Spleen (tissue), 7 donors: ENCODE measurements around the gene PPP1R1B.

Experiments used
- CTCF ChIP-seq, 11 experiments: fragments of 200-600 bp in 7 of 11; fragments of 450-650 bp in 4 of 11; sonication (generic) in 4 of 11; IDR thresholded peaks in 8 of 11; conservative IDR thresholded peaks in 3 of 11; 1 replicate in 7 of 11; 2 replicates in 4 of 11; pipeline versions ENCODE4 v1.4.0 to v1.8.0; 2016 to 2021; ENCODE audit warnings: antibody characterized with exemption in 11 of 11, inconsistent platforms in 4 of 11, mild to moderate bottlenecking in 1 of 11
- POLR2A ChIP-seq, 3 donors: fragments of 450-650 bp; IDR thresholded peaks; one replicate each; pipeline ENCODE4 v1.5.1; 2017; ENCODE audit warnings: antibody characterized with exemption in 3 of 3, mild to moderate bottlenecking in 1 of 3
- POLR2AphosphoS5 ChIP-seq, 3 donors: sonication (generic); formaldehyde crosslinking; IDR thresholded peaks; one replicate each; pipeline ENCODE4 v1.5.1; 2017; ENCODE audit warnings: antibody characterized with exemption in 3 of 3
- donor health status: DM: no; HTN: no; CAD: no; lungs with moderate emphysema.
- donor health status: DM: no; HTN: no; CAD: no.
- donor health status: DM: no; HTN: no; CAD: no.

- TF ChIP-seq POLR2AphosphoS5 (IDR thresholded peaks at IDR 0.05) (peak in 2 of 3 donors; percentile 11 to 56), POLR2A (IDR thresholded peaks at IDR 0.05) (no peak), CTCF (IDR thresholded peaks at IDR 0.05 in 8 of 11, conservative IDR thresholded peaks at IDR 0.05 in 3 of 11) (no peak)
Measured at GRCh38 chr17:39662551-39663339, 36.0 kb downstream of the PPP1R1B start.
